Testis (tissue), 3 donors: ENCODE results near the gene HTR4. TPM values are rescaled to one million over a fixed set of nuclear protein-coding genes. Genes with fewer than 3 reads are reported as not detected.

Experiments
- DNase-seq: peaks from one replicate; pipeline ENCODE4 v3.0.0-alpha.2; 2019
- H3K27ac ChIP-seq, 2 donors: fragments of 200-600 bp; sonication (generic); one replicate each; pipeline ENCODE4 v1.5.1; 2019
- H3K27me3 ChIP-seq: fragments of 200-600 bp; sonication (generic); one replicate; pipeline ENCODE4 v1.5.1; 2019
- H3K36me3 ChIP-seq: fragments of 200-600 bp; sonication (generic); one replicate; pipeline ENCODE4 v1.5.1; 2017; ENCODE audit warnings: low read depth; ENCODE audit errors: missing control alignments
- H3K4me1 ChIP-seq: fragments of 200-600 bp; sonication (generic); one replicate; pipeline ENCODE4 v1.5.1; 2019
- H3K4me3 ChIP-seq, 2 donors: fragments of 200-600 bp; sonication (generic); one replicate each; pipeline ENCODE4 v1.5.1; 2017 to 2019
- H3K9me3 ChIP-seq: fragments of 200-600 bp; sonication (generic); one replicate; pipeline ENCODE4 v1.5.1; 2017
- POLR2A ChIP-seq: fragments of 450-650 bp; IDR thresholded peaks from one replicate; pipeline ENCODE4 v1.6.1; 2017; ENCODE audit warnings: antibody characterized with exemption, mild to moderate bottlenecking, moderate library complexity
- WGBS, 2 donors: methylation state at CpG; one replicate each; pipeline ENCODE4 v1.1.5; 2018; 5-methylcytosine and 5-hydroxymethylcytosine counted together
- intact Hi-C: fragments of 100-400 bp; cut with DNase I; formaldehyde crosslinking; loops from one replicate; pipeline ENCODE4 v1.15.1; 2023; ENCODE audit warnings: low total_unique reads
- polyA plus RNA-seq: library from polyadenylated mRNA; stranded (reverse); fragments of 350-450 nt; fragmentation: Illumina TruSeq; extraction: RNeasy Lipid Tissue Mini Kit (QIAGEN cat#74804); gene quantifications from one replicate; pipeline ENCODE4 v1.2.3, GENCODE V29; 2014; ENCODE audit warnings: low read depth, low replicate concordance; ENCODE audit not compliant: insufficient read depth
- total RNA-seq, 2 donors: library from RNA; depleted of rRNA; stranded (reverse); fragments of >200 nt; gene quantifications; one replicate each; pipeline ENCODE4 v1.2.3, GENCODE V29; 2016
- TF ChIP-seq, protein P1 (sequence below), 3 experiments: fragments of 450-650 bp in 2 of 3; fragments of 200-600 bp in 1 of 3; sonication (generic) in 1 of 3; IDR thresholded peaks; one replicate each; pipeline ENCODE4 v1.5.1; 2016 to 2019; ENCODE audit warnings: antibody characterized with exemption in 3 of 3, mild to moderate bottlenecking in 2 of 3, moderate library complexity in 1 of 3

HTR4 gene
- total and polyA plus RNA-seq, 3 donors from 2014 or later = 0.17 to 0.63 (median 0.56) TPM

- WGBS, 2 donors = 100% methylated on average over 1 of the region's 1 CpG
- intact Hi-C loops = no loop called here
- no peak for DNase-seq
- Histone ChIP-seq H3K27me3 (no peaks in the 10 kb centered on the region), H3K27ac (no peak overlapping the region), H3K4me3 (no peak overlapping the region), H3K4me1 (no peaks in the 10 kb centered on the region), H3K36me3 (no peaks in the 10 kb centered on the region), H3K9me3 (no peaks in the 10 kb centered on the region)
- TF ChIP-seq POLR2A = no peak
- TF ChIP-seq, protein P1, sequence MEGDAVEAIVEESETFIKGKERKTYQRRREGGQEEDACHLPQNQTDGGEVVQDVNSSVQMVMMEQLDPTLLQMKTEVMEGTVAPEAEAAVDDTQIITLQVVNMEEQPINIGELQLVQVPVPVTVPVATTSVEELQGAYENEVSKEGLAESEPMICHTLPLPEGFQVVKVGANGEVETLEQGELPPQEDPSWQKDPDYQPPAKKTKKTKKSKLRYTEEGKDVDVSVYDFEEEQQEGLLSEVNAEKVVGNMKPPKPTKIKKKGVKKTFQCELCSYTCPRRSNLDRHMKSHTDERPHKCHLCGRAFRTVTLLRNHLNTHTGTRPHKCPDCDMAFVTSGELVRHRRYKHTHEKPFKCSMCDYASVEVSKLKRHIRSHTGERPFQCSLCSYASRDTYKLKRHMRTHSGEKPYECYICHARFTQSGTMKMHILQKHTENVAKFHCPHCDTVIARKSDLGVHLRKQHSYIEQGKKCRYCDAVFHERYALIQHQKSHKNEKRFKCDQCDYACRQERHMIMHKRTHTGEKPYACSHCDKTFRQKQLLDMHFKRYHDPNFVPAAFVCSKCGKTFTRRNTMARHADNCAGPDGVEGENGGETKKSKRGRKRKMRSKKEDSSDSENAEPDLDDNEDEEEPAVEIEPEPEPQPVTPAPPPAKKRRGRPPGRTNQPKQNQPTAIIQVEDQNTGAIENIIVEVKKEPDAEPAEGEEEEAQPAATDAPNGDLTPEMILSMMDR (IDR thresholded peaks at IDR 0.05) = no peak
These were observed 186.4 kb downstream of the HTR4 start for GRCh38 chr5:148467958-148468357.

GRCh38 chr5:148466236-148466580 lies 188.1 kb downstream of the HTR4 start:
- Histone ChIP-seq H3K9me3 (no peaks in the 10 kb centered on the region), H3K4me1 (no peaks in the 10 kb centered on the region), H3K4me3 (no peak overlapping the region), H3K36me3 (no peaks in the 10 kb centered on the region), H3K27me3 (no peaks in the 10 kb centered on the region), H3K27ac (no peak overlapping the region)
- no peak for DNase-seq
- intact Hi-C loops = no loop called here
- WGBS, 2 donors = 71 to 75% methylated on average over 4 of the region's 4 CpGs
- TF ChIP-seq POLR2A = no peak
- TF ChIP-seq, protein P1 (IDR thresholded peaks at IDR 0.05) = no peak

DNA sequence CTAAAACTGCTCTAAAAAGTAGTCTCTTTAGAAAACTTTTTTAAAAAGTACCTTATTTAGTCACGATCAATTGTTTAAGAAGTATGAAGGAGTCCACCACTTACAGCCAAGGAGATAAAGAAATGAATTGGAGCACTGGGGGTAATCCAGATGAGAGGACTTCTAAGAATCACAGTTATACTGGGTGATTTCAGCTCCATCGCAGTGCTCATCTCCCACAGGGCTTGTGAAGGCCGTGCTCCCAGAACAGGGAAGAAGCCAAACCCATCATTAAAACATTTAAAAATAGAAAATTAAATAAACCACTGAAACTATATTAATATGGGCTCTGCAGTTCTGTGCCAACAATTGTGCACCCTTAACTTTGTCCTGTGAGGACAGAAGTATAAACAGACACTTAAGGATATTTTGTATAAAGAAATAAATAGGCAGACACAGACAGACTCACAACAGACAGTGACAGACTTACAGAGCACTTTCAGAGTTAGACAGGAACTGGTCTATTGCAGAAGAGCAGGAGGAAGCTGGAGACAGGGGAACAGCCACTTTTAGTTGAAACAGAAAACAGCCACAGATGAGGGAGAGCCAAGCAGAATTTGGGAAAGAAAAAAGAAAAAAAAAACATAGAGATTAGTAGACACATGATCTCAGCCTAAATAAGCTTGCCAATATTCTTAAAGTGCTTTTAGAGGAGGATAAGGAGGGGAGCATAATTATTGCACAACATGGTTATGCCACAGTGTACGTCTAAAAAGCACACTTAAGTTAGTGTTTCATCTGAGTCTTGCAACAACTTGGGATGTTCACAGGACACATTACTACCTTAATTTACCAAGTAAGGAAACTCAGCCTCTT lies 188.7 kb downstream of the HTR4 start:
- intact Hi-C loops = no loop called here
- DNase-seq = no peak
- Histone ChIP-seq H3K27ac (no peak overlapping the region), H3K4me3 (no peak overlapping the region), H3K4me1 (no peaks in the 10 kb centered on the region), H3K36me3 (no peaks in the 10 kb centered on the region), H3K9me3 (no peaks in the 10 kb centered on the region), H3K27me3 (no peaks in the 10 kb centered on the region)
- 43 to 48% methylated on average over 4 of the region's 4 CpGs for WGBS, 2 donors
- TF ChIP-seq, protein P1 (IDR thresholded peaks at IDR 0.05) = no peak
- TF ChIP-seq POLR2A = no peak

DNA sequence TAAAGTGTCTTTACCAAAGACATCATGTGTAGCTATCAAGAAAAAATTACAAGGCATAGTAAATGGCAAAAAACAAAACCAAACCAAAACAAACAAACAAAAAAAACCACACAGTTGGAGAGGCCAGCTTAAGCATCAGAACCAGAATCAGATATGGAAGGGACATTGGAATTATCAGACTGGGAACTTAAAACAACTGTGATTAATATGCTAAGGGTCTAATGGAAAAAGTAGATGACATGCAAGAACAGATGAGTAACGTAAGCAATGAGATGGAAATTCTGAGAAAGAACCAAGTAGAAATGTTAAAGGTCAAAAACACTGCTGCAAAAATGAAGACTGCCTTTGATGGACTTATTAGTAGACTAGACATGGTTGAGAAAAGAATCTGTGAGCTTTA lies 194.7 kb downstream of the HTR4 start:
- H3K4me1 ChIP-seq = no peaks in the 10 kb centered on the region
- H3K27ac ChIP-seq = no peak overlapping the region
- H3K27me3 ChIP-seq = no peaks in the 10 kb centered on the region
- H3K4me3 ChIP-seq = no peak overlapping the region
- no peaks in the 10 kb centered on the region for H3K9me3 ChIP-seq
- TF ChIP-seq POLR2A = no peak
- TF ChIP-seq, protein P1 (IDR thresholded peaks at IDR 0.05) = no peak
- intact Hi-C loops = no loop called here
- DNase-seq = no peak
- 88 to 91% methylated on average over 1 of the region's 1 CpG for WGBS, 2 donors
- H3K36me3 ChIP-seq = no peaks in the 10 kb centered on the region
